Upper lobe of left lung (tissue), 4 donors: ENCODE measurements around the gene DOCK4.

Source experiments
- EP300 ChIP-seq, 4 donors: sonication (generic); formaldehyde crosslinking; IDR thresholded peaks; one replicate each; pipeline ENCODE4 v1.5.1; 2017; ENCODE audit warnings: antibody characterized with exemption in 4 of 4, control low read depth in 2 of 4
- POLR2A ChIP-seq, 4 donors: fragments of 450-650 bp; IDR thresholded peaks; one replicate each; pipeline ENCODE4 v1.5.1; 2016 to 2017; ENCODE audit warnings: antibody characterized with exemption in 4 of 4, mild to moderate bottlenecking in 2 of 4
- POLR2AphosphoS5 ChIP-seq, 2 donors: sonication (generic); formaldehyde crosslinking; IDR thresholded peaks; one replicate each; pipeline ENCODE4 v1.5.1; 2017; ENCODE audit warnings: antibody characterized with exemption in 2 of 2
- TF ChIP-seq, protein P1 (sequence below), 6 experiments: fragments of 450-650 bp in 4 of 6; fragments of 200-600 bp in 2 of 6; sonication (generic) in 2 of 6; IDR thresholded peaks; one replicate each; pipeline ENCODE4 v1.5.1; 2016 to 2019; ENCODE audit warnings: antibody characterized with exemption in 6 of 6

DNA sequence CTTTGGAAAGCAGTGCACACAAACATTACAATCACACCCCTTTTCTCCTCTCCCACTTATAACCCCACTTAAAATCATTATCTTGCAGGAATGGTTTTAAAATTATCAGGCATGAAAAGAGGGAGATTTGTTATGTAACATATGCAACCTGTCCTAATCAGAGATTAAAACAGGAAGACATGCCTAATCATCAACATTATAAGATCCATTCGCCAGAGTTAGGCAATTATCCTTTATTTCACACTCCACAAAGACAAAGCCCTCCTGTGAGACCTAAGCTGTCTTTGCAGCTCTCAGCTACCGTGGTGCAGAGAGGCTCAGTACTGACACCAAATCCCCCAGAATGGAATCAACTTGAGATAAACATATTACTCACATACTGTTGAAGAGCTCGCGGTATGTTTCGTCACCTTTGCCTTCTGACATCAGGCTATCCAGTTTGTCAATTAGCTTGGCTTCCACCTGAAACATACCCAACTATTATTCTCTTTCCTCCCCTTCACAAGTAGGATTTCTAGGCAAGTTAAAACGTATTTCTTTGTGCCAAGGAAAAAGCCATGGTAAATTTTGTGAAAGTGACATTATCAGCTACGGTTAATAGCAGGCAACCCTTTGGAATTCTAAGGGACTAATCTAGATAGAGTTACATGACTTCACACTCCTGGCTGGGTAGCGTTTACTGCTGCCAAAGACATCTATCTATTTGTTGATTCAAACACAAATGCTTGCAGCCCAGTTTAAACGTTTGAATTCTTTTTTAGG, 417.7 kb downstream of the DOCK4 start:
- TF ChIP-seq, protein P1, sequence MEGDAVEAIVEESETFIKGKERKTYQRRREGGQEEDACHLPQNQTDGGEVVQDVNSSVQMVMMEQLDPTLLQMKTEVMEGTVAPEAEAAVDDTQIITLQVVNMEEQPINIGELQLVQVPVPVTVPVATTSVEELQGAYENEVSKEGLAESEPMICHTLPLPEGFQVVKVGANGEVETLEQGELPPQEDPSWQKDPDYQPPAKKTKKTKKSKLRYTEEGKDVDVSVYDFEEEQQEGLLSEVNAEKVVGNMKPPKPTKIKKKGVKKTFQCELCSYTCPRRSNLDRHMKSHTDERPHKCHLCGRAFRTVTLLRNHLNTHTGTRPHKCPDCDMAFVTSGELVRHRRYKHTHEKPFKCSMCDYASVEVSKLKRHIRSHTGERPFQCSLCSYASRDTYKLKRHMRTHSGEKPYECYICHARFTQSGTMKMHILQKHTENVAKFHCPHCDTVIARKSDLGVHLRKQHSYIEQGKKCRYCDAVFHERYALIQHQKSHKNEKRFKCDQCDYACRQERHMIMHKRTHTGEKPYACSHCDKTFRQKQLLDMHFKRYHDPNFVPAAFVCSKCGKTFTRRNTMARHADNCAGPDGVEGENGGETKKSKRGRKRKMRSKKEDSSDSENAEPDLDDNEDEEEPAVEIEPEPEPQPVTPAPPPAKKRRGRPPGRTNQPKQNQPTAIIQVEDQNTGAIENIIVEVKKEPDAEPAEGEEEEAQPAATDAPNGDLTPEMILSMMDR (IDR thresholded peaks at IDR 0.05): no peak
- no peak for TF ChIP-seq EP300 (IDR thresholded peaks at IDR 0.05)
- TF ChIP-seq POLR2A (IDR thresholded peaks at IDR 0.05): no peak
- TF ChIP-seq POLR2AphosphoS5 (IDR thresholded peaks at IDR 0.05): no peak
